ENCODE results near the gene OR2T10.
"Not testable (repeated sequence)": the region's sequence is repeated elsewhere in the genome, so short reads cannot be mapped to it uniquely, and the experiment has no call there.

- not testable (repeated sequence) for TF ChIP-seq POLR2A, CTCF (IDR thresholded peaks at IDR 0.05)
Measured at GRCh38 chr1:248645178-248645577, 47.7 kb upstream of the OR2T10 start, which contains the start of gene OR2T35.

Data from adrenal gland (tissue), 5 donors.